HG02759 (cell line): ENCODE measurements around the gene FCHO1.

Experiments
- ATAC-seq: cut with Tn5 transposase; IDR thresholded peaks from one replicate; pipeline ENCODE4 v1.9.1; 2021; ENCODE audit warnings: mild to moderate bottlenecking, moderate library complexity; ENCODE audit not compliant: unreplicated experiment

Gene FCHO1

GRCh38 chr19:17824339-17824738 is 73.1 kb downstream of the FCHO1 start:
- no peak for ATAC-seq

GRCh38 chr19:17826508-17827056 is 75.3 kb downstream of the FCHO1 start:
- no peak for ATAC-seq

- ATAC-seq = no peak
These were observed 78.7 kb downstream of the FCHO1 start for GRCh38 chr19:17829855-17830566.

DNA sequence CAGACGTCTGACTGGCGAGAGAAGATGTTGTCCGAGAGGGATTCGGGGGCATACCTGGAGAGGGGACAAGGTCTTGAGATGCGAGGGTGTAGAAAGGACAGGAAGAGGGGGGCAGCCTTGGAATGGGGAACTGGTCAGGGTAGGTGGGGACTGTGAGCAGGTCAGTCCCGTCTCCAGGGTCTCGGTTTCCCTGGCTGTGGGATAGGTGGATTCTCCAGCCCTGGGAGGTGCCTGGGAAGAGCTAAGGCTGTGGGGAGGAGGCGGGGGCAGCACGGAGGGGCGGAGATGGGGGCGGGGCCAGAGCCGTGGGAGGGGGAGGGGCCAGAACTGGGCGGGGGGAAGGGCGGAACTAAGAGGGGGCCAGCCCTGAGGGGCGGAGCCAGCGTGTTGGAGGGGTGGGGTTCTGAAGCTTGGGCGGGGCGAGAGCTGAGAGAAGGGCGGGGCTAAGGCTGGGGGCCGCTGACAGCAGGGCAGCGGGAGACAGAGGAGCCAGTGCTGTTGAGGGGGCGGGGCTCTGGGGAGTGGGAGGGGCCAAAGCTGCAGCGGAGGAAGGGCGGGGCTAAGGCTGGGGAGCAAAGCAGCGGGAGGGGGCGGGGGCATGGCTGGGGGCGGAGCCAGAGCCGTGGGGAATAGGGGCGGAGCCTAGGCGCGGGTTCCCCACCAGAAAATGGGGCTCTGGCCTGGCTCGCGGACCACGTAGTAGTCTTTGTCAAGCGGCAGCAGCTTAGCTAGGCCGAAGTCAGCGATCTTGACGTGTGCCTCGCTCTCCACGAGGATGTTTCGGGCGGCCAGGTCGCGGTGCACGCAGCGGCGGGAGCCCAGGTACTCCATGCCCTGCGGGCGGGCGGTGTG is 79.5 kb downstream of the FCHO1 start:
- no peak for ATAC-seq

DNA sequence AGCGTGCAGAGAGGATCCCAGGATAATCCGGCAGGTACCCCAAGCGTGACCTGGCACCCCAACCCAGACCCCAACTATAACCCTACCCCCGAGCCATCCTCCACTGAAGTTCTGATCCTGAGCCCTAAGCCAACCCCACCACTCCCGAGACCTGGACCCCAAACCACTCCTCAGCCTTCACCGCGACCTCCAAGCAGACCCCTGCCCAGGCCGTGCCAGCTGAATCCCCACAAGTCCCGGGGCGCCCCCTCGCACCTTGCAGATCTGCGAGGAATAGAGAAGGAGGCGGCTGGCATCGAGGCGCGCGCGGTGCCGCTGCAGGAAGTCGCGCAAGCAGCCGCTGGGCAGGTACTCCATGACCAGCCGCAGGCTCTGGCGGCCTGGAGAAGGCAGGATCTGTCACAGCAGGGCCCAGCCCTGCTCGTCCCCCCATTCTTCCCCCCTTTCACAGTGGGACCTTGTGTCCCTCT is 80.2 kb downstream of the FCHO1 start:
- ATAC-seq = no peak

GRCh38 chr19:17832443-17833208 is 81.3 kb downstream of the FCHO1 start:
- no peak for ATAC-seq

- no peak for ATAC-seq
These were observed 83.3 kb downstream of the FCHO1 start for GRCh38 chr19:17834350-17835181.

DNA sequence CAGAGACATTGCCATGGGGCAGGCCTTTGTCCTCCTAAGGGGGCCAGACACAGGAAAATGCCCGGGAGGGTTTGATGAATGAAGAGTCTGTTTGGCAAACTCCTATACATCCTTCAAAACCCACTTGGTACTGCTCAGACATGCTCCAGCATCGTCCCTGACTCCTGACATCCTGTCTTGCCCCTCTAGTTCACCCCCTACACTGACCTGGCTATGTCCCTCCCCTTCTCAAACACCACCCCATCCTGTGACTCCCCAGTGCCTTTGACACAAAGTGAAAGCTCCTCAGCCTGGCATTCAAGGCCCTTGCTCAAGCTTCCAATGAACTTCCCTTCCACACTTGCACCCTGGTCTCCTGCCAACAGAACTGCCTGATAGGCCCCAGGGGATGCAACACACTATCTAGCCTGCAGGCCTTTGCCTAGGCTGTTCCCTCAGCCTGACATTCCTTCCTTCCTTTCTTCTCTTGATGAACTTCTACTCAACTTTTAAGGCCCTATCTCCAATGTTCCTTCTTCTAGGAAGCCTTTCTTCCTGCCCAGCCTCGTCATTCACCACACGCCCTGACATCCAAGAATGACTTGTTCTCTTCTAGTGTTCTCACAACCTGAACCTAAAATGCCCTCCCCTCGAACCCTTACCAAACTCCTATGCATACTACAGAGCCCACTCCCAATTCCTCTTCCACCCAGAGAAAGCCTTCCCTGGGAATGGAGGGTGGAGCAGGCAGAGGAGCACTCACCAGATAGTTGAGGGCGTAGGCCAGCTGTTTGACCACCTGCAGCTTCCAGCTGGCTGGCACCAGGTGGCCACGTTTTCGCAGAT is 84.1 kb downstream of the FCHO1 start:
- no peak for ATAC-seq

GRCh38 chr19:17836530-17836929 is 85.3 kb downstream of the FCHO1 start:
- ATAC-seq = no peak

GRCh38 chr19:17837972-17838371 is 86.7 kb downstream of the FCHO1 start:
- no peak for ATAC-seq
